Tibial nerve (tissue), 4 donors: ENCODE results near the gene CORO1C. TPM values are rescaled to one million over a fixed set of nuclear protein-coding genes. Genes with fewer than 3 reads are reported as not detected.

ENCODE experiments used
- DNase-seq, 2 donors: peaks; one replicate each; pipeline ENCODE4 v3.0.0-alpha.2; 2019; ENCODE audit warnings: low spot score in 2 of 2
- H3K27ac ChIP-seq, 4 donors: fragments of 200-600 bp; sonication (generic) in 3 of 4; one replicate each; pipeline ENCODE4 v1.5.1; 2017 to 2019; ENCODE audit warnings: mild to moderate bottlenecking in 1 of 4
- H3K27me3 ChIP-seq, 2 donors: fragments of 200-600 bp; sonication (generic) in 1 of 2; one replicate each; pipeline versions ENCODE4 v1.5.1 to v1.6.0; 2017 to 2019
- H3K36me3 ChIP-seq, 3 donors: fragments of 200-600 bp; sonication (generic); one replicate each; pipeline ENCODE4 v1.5.1; 2018 to 2019
- H3K4me1 ChIP-seq, 4 donors: fragments of 200-600 bp; sonication (generic) in 3 of 4; one replicate each; pipeline ENCODE4 v1.5.1; 2017 to 2019
- H3K4me3 ChIP-seq, 4 donors: fragments of 200-600 bp; sonication (generic) in 3 of 4; one replicate each; pipeline ENCODE4 v1.5.1; 2017 to 2019; ENCODE audit warnings: mild to moderate bottlenecking in 1 of 4, moderate library complexity in 1 of 4
- H3K9me3 ChIP-seq, 4 donors: fragments of 200-600 bp; sonication (generic) in 3 of 4; one replicate each; pipeline ENCODE4 v1.5.1; 2017 to 2019
- EP300 ChIP-seq, 2 donors: sonication (generic); formaldehyde crosslinking; IDR thresholded peaks; one replicate each; pipeline ENCODE4 v1.6.1; 2017; ENCODE audit warnings: antibody characterized with exemption in 2 of 2, mild to moderate bottlenecking in 1 of 2
- POLR2A ChIP-seq, 2 donors: fragments of 450-650 bp; IDR thresholded peaks; one replicate each; pipeline ENCODE4 v1.6.1; 2017; ENCODE audit warnings: antibody characterized with exemption in 2 of 2, mild to moderate bottlenecking in 2 of 2, moderate library complexity in 2 of 2
- WGBS, 2 donors: methylation state at CpG; one replicate each; pipeline ENCODE4 v1.1.5; 2018; 5-methylcytosine and 5-hydroxymethylcytosine counted together
- total RNA-seq, 4 donors: library from RNA; depleted of rRNA; stranded (reverse); fragments of >200 nt; gene quantifications; one replicate each; pipeline ENCODE4 v1.1.0, GENCODE V29; 2016
- TF ChIP-seq, protein P1 (sequence below), 5 experiments: fragments of 200-600 bp in 3 of 5; fragments of 450-650 bp in 2 of 5; sonication (generic) in 3 of 5; IDR thresholded peaks; one replicate each; pipeline ENCODE4 v1.5.1; 2016 to 2019; ENCODE audit warnings: antibody characterized with exemption in 5 of 5, mild to moderate bottlenecking in 3 of 5, moderate library complexity in 2 of 5

CORO1C gene
- total RNA-seq, 4 donors from 2014 or later = 110 to 181 (median 158) TPM

DNA sequence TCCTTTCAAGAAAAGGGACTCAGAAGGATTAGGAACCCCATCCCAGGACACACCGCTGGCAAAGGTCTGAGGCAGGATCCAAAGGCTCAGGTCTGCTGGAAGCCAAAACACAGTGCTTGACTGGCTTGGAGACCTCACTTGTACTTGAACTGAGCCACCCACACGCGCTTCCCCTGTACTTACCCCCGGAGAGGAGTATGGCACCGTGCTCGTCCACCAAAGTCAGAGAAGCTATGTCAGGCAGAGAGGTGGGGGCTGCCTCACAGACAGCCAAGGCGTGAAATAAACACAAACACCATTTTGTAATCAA lies 86.6 kb downstream of the CORO1C start:
- peaks cover 0 to 63% (median 23%) of the 10 kb centered on the region in 4 donors for H3K4me1 ChIP-seq
- TF ChIP-seq, protein P1, sequence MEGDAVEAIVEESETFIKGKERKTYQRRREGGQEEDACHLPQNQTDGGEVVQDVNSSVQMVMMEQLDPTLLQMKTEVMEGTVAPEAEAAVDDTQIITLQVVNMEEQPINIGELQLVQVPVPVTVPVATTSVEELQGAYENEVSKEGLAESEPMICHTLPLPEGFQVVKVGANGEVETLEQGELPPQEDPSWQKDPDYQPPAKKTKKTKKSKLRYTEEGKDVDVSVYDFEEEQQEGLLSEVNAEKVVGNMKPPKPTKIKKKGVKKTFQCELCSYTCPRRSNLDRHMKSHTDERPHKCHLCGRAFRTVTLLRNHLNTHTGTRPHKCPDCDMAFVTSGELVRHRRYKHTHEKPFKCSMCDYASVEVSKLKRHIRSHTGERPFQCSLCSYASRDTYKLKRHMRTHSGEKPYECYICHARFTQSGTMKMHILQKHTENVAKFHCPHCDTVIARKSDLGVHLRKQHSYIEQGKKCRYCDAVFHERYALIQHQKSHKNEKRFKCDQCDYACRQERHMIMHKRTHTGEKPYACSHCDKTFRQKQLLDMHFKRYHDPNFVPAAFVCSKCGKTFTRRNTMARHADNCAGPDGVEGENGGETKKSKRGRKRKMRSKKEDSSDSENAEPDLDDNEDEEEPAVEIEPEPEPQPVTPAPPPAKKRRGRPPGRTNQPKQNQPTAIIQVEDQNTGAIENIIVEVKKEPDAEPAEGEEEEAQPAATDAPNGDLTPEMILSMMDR (IDR thresholded peaks at IDR 0.05) = no peak
- TF ChIP-seq POLR2A (IDR thresholded peaks at IDR 0.05) = no peak
- TF ChIP-seq EP300 (IDR thresholded peaks at IDR 0.05) = no peak
- 69 to 83% methylated on average over 7 of the region's 7 CpGs for WGBS, 2 donors
- peak overlapping the region in 3 of 4 donors; percentile 51 to 79 (median 63) for H3K27ac ChIP-seq
- H3K27me3 ChIP-seq = no peaks in the 10 kb centered on the region
- H3K4me3 ChIP-seq = no peak overlapping the region
- no peak for DNase-seq
- no peaks in the 10 kb centered on the region for H3K9me3 ChIP-seq
- H3K36me3 ChIP-seq = peaks cover 0 to 37% (median 0%) of the 10 kb centered on the region in 3 donors

DNA sequence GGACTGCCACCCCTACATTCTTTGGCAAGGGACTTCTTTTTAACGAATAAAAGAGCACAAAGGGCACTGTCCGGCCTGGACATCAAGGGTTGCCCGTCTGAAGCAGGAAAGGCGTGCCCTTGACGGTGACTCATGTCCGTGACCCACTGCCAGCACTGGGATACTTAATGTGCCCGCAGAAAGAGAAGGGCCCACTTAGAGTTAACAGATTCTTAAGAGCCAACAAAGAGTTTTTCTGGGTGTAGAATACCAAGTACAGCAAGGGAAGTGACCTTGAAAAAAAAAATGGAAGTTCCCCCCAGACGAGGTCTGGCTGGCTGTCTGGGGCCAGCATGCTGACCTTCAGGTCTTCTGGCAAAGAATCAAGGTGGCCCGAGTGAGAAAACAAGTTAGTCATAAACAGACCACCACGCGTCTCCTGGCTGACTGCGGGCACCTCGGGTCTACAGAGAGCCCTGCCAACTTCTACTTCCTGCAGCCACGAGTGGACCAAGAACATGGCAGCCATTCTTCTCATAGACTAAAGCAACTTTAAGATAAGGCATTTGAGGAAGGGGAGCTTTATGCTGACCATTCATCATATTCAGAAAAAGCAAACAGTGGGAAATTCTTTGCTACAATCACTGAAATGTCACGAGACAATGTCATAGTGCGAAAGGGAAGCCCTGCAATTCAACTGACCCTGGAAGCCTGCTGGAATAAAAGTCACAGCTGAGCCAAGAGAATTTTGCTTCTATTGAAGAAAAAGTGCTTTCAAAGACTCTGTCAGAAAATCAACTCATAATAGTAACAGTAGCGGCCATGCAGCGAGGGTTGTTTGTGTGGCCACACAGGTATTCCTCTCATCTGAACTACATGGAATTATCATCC lies 87.1 kb downstream of the CORO1C start:
- H3K27me3 ChIP-seq = no peaks in the 10 kb centered on the region
- H3K4me1 ChIP-seq = peaks cover 0 to 69% (median 28%) of the 10 kb centered on the region in 4 donors
- H3K4me3 ChIP-seq = no peak overlapping the region
- DNase-seq = peak in 1 of 2 donors; percentile 46
- WGBS, 2 donors = 32 to 37% methylated on average over 18 of the region's 18 CpGs
- no peak for TF ChIP-seq POLR2A (IDR thresholded peaks at IDR 0.05)
- TF ChIP-seq, protein P1 (IDR thresholded peaks at IDR 0.05) = no peak
- TF ChIP-seq EP300 (IDR thresholded peaks at IDR 0.05) = peak in 1 of 2 donors; percentile 75
- no peaks in the 10 kb centered on the region for H3K9me3 ChIP-seq
- H3K36me3 ChIP-seq = peaks cover 0 to 34% (median 0%) of the 10 kb centered on the region in 3 donors
- peak overlapping the region in 3 of 4 donors; percentile 51 to 79 (median 63) for H3K27ac ChIP-seq

DNA sequence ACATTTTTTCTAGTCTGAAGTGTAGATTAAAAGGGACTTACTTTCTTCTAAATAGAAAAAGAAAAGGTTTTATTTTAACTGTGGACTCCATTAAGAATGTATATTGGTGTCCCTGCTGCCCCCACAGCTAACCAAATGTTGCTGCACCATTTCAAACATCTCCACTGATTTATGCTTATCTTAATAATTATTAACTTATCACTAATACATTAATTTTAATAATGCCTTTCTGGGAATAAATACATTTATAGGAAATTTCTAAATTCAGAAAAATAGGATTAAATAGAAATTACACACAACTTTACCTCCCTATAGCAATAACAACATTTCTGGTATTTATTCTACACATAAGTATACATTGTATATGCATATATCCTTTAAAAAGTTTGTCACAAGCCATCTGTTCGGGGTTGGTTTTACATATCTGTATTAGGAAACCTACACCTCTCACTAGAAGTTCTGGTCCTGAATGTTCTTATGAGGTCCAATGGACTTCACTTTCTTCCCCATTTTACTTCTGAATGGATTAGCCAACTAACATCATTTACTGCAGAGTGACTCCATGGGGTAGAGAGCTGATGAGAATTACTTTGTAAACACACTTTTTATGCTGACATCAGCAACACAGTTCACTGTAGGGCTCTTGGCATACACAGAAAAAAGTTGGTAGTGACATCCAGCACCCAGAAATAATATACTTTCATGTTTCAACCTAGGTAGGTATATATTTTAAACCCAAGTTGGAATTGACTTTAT lies 88.2 kb downstream of the CORO1C start:
- Histone ChIP-seq H3K4me3 (no peak overlapping the region), H3K9me3 (no peaks in the 10 kb centered on the region), H3K36me3 (peaks cover 0 to 23% (median 0%) of the 10 kb centered on the region in 3 donors), H3K27me3 (no peaks in the 10 kb centered on the region), H3K4me1 (peaks cover 0 to 78% (median 39%) of the 10 kb centered on the region in 4 donors), H3K27ac (peak overlapping the region in 2 of 4 donors; percentile 51 to 79)
- no peak for DNase-seq
- TF ChIP-seq, protein P1 (IDR thresholded peaks at IDR 0.05) = no peak
- 94 to 98% methylated on average over 1 of the region's 1 CpG for WGBS, 2 donors

DNA sequence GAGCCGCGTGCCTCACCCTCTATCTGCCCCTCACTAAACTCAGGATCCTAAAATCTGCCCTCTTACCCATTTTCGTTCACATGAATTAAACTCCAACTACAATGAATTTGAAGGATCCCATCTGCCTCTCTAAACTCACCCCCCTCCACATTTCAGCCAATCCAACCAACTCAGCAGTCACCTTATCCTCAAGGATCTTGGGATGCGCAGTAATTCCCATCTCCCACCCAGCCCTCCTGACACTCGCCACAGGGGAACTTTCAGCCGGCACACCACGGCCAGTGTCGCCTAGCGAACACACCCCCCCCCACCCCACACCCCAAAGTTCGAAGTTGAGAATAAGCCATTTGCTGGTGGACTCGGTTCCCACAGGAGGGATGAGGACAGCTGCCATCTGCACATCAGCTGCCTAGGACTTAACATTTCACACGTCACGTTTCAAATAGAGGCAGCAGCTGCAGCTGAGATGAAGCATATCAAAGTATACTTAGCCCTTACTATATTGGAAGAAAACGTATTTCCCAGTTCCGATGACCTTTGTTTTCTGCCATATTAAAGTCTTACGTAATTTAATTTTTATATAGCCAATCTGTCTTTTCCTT lies 88.9 kb downstream of the CORO1C start:
- no peaks in the 10 kb centered on the region for H3K9me3 ChIP-seq
- WGBS, 2 donors = 87% methylated on average over 16 of the region's 16 CpGs
- peaks cover 0 to 78% (median 44%) of the 10 kb centered on the region in 4 donors for H3K4me1 ChIP-seq
- TF ChIP-seq, protein P1 (IDR thresholded peaks at IDR 0.05) = no peak
- TF ChIP-seq EP300 (IDR thresholded peaks at IDR 0.05) (no peak), POLR2A (IDR thresholded peaks at IDR 0.05) (no peak)
- H3K4me3 ChIP-seq = no peak overlapping the region
- peaks cover 0 to 16% (median 0%) of the 10 kb centered on the region in 3 donors for H3K36me3 ChIP-seq
- no peaks in the 10 kb centered on the region for H3K27me3 ChIP-seq
- peak overlapping the region in 1 of 4 donors; percentile 21 for H3K27ac ChIP-seq
- DNase-seq = no peak
